ENCODE results near the gene IQCE. TPM values are rescaled to one million over a fixed set of nuclear protein-coding genes. Genes with fewer than 3 reads are reported as not detected.

The IQCE gene
- total RNA-seq, 1 experiment from 2014 or later = 94.8 TPM

DNA sequence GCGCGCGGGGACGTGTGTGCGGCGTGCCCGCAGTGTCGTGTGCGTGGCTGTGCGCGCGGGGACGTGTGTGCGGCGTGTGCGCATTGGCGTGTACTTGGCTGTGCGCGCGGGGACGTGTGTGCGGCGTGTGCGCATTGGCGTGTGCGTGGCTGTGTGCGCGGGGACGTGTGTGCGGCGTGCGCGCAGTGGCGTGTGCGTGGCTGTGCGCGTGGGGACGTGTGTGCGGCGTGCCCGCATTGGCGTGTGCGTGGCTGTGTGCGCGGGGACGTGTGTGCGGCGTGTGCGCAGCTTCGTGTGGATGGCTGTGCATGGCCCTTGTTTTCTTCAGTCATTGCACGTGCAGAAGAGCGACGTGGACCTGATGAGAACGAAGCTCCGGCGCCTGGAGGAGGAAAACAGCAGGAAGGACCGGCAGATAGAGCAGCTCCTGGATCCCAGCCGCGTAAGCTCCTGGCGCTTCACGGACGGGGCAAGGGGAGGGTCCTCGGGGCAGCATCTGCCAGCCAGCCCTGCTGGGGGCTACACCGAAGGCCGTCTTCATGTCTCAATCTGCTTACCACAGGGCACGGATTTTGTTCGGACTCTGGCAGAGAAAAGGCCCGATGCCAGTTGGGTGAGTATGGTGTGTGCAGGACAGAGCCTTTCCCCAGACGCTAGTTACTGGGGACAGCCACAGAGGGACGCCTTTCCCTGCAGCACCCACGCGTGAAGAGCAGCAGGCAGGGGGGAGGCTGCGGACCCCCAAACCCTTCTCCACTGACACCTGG is 19.3 kb downstream of the IQCE start:
- intact Hi-C loops (cut with micrococcal nuclease; ENCODE audit: unreplicated experiment) = no loop called here
- Mint-ChIP-seq H3K9me3 (ENCODE audit: low read depth, unreplicated experiment) (no peaks in the 10 kb centered on the region), H3K4me1 (ENCODE audit: low read depth, unreplicated experiment) (peaks cover 20% of the 10 kb centered on the region), H3K4me3 (ENCODE audit: low read depth, unreplicated experiment) (no peak overlapping the region), H3K27me3 (ENCODE audit: unreplicated experiment) (no peaks in the 10 kb centered on the region), H3K27ac (ENCODE audit: unreplicated experiment) (no peak overlapping the region), H3K36me3 (ENCODE audit: insufficient read depth, unreplicated experiment) (peaks cover 86% of the 10 kb centered on the region)
- BruUV-seq (replicated peaks) = no TSS peak
- TF ChIP-seq, protein P1, sequence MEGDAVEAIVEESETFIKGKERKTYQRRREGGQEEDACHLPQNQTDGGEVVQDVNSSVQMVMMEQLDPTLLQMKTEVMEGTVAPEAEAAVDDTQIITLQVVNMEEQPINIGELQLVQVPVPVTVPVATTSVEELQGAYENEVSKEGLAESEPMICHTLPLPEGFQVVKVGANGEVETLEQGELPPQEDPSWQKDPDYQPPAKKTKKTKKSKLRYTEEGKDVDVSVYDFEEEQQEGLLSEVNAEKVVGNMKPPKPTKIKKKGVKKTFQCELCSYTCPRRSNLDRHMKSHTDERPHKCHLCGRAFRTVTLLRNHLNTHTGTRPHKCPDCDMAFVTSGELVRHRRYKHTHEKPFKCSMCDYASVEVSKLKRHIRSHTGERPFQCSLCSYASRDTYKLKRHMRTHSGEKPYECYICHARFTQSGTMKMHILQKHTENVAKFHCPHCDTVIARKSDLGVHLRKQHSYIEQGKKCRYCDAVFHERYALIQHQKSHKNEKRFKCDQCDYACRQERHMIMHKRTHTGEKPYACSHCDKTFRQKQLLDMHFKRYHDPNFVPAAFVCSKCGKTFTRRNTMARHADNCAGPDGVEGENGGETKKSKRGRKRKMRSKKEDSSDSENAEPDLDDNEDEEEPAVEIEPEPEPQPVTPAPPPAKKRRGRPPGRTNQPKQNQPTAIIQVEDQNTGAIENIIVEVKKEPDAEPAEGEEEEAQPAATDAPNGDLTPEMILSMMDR (IDR thresholded peaks at IDR 0.05; ENCODE audit: unreplicated experiment) = no peak
- no peak for DNase-seq
- CTCF ChIA-PET = interaction anchor here (0.6 kb wide), 1 partner anchor 53 kb away, joined by 5 read pairs; no protein-coding TSS in a partner anchor

DNA sequence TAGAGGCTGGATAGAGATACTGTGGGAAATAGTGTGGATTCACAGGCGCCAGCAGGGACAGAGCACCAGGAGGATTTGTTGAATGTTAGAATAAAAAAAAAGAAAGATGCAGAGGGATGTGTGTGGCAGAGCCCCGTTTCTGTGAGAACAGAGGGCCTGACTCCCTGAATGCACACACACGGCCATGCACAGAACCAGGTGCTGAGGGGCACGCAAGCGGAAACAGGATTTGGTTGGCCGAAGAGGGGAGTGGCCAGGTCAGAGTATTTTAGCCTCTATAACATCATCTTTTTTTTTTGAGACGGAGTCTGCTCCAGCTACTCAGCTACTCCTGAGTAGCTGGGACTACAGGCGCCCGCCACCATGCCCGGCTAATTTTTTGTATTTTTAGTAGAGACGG is 21.9 kb downstream of the IQCE start:
- peaks cover 84% of the 10 kb centered on the region for H3K36me3 Mint-ChIP-seq (ENCODE audit: insufficient read depth, unreplicated experiment)
- H3K9me3 Mint-ChIP-seq (ENCODE audit: low read depth, unreplicated experiment) = no peaks in the 10 kb centered on the region
- BruUV-seq (replicated peaks) = no TSS peak
- intact Hi-C loops (cut with micrococcal nuclease; ENCODE audit: unreplicated experiment) = no loop called here
- no peak for DNase-seq
- H3K27me3 Mint-ChIP-seq (ENCODE audit: unreplicated experiment) = no peaks in the 10 kb centered on the region
- H3K4me1 Mint-ChIP-seq (ENCODE audit: low read depth, unreplicated experiment) = no peaks in the 10 kb centered on the region
- TF ChIP-seq, protein P1 (IDR thresholded peaks at IDR 0.05; ENCODE audit: unreplicated experiment) = no peak
- H3K4me3 Mint-ChIP-seq (ENCODE audit: low read depth, unreplicated experiment) = no peak overlapping the region
- CTCF ChIA-PET = interaction anchor here (0.7 kb wide), 1 partner anchor 10 kb away, joined by 3 read pairs; no protein-coding TSS in a partner anchor
- H3K27ac Mint-ChIP-seq (ENCODE audit: unreplicated experiment) = no peak overlapping the region

DNA sequence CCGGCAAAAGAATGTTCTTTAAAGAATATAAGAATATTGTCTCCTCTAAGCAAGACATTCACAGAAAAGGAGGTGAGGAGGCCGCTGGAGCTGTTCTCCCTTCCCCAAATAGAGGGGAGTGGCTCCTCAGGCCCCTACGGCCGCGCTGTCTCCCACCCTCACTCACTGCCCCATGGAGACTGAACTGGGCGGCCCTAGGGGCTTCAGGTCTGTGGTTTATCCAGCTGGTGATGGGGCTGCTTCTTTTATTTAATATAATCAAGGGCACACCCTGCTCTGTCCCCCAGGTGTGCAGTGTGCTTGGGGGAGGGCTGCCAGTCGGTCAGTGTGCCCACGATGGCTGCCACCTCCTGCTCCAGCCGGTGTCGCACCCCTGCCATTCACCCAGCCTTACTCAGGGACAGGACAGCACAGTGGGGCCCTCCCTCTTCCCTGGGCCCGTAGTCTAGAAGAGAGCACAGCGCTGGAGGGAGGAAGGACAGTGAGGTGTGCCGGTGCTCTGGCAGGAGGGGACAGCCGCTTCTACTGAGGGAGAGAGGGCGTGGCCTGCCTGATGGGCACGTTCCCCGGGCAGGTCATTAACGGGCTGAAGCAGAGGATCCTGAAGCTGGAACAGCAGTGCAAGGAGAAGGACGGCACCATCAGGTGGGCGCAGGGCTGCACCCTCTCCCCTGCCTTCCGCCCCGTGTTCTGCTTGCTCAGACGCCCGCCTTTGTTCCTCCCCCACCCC is 23.4 kb downstream of the IQCE start:
- Mint-ChIP-seq H3K27me3 (ENCODE audit: unreplicated experiment) (no peaks in the 10 kb centered on the region), H3K27ac (ENCODE audit: unreplicated experiment) (no peak overlapping the region), H3K4me1 (ENCODE audit: low read depth, unreplicated experiment) (no peaks in the 10 kb centered on the region), H3K9me3 (ENCODE audit: low read depth, unreplicated experiment) (no peaks in the 10 kb centered on the region), H3K4me3 (ENCODE audit: low read depth, unreplicated experiment) (no peak overlapping the region), H3K36me3 (ENCODE audit: insufficient read depth, unreplicated experiment) (peaks cover 86% of the 10 kb centered on the region)
- TF ChIP-seq, protein P1 (IDR thresholded peaks at IDR 0.05; ENCODE audit: unreplicated experiment) = no peak
- no peak for DNase-seq
- CTCF ChIA-PET = interaction anchor here (1.7 kb wide), 1 partner anchor 10 kb away, joined by 4 read pairs; no protein-coding TSS in a partner anchor
- intact Hi-C loops (cut with micrococcal nuclease; ENCODE audit: unreplicated experiment) = no loop called here
- BruUV-seq (replicated peaks) = no TSS peak

DNA sequence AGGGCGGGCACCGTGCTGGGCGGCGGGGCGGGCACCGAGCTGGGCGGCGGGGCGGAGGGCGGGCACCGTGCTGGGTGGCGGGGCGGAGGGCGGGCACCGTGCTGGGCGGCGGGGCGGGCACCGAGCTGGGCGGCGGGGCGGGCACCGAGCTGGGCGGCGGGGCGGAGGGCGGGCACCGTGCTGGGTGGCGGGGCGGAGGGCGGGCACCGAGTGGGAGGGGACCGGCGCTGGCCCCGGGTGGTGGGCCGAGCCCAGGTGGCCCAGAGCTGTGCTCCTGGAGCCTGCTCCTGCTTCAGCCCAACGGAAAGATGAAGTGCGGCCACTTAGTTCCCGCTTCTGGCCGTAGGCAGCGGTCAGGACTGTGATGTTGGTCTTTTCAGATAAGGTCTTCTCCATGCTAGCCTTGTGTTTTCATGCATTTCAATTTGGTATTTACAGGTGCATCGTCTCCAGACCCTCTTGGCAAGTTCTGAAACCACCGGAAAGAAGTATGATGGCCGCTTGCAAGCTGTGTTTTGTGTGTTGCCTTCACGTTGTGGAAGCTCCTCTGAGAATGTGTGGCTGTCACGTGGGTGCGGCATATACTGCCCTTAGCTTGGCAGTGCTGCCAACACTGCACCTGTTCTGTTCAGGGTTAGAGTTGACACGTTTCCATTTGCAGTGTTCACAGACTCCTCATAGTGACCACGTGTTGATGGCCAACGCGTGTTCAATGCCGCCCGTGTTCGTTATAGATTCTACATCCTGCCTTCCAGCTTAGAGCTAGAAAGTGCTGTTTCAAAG is 25.2 kb downstream of the IQCE start:
- H3K9me3 Mint-ChIP-seq (ENCODE audit: low read depth, unreplicated experiment) = no peaks in the 10 kb centered on the region
- H3K4me1 Mint-ChIP-seq (ENCODE audit: low read depth, unreplicated experiment) = no peaks in the 10 kb centered on the region
- no peaks in the 10 kb centered on the region for H3K27me3 Mint-ChIP-seq (ENCODE audit: unreplicated experiment)
- peaks cover 87% of the 10 kb centered on the region for H3K36me3 Mint-ChIP-seq (ENCODE audit: insufficient read depth, unreplicated experiment)
- H3K4me3 Mint-ChIP-seq (ENCODE audit: low read depth, unreplicated experiment) = no peak overlapping the region
- BruUV-seq (replicated peaks) = no TSS peak
- intact Hi-C loops (cut with micrococcal nuclease; ENCODE audit: unreplicated experiment) = no loop called here
- TF ChIP-seq, protein P1 (IDR thresholded peaks at IDR 0.05; ENCODE audit: unreplicated experiment) = no peak
- CTCF ChIA-PET = interaction anchor here (0.6 kb wide), 1 partner anchor 23 kb away, joined by 8 read pairs; no protein-coding TSS in a partner anchor
- DNase-seq = no peak
- H3K27ac Mint-ChIP-seq (ENCODE audit: unreplicated experiment) = no peak overlapping the region

Data from Calu3 (cell line).